GM21526 (cell line): ENCODE measurements around the gene PGBD5.
"Not testable (repeated sequence)": the region's sequence is repeated elsewhere in the genome, so short reads cannot be mapped to it uniquely, and the experiment has no call there.

Experiments
- ATAC-seq: cut with Tn5 transposase; IDR thresholded peaks from one replicate; pipeline ENCODE4 v1.9.1; 2021; ENCODE audit warnings: moderate library complexity; ENCODE audit not compliant: unreplicated experiment, low FRiP score

PGBD5 gene, protein sequence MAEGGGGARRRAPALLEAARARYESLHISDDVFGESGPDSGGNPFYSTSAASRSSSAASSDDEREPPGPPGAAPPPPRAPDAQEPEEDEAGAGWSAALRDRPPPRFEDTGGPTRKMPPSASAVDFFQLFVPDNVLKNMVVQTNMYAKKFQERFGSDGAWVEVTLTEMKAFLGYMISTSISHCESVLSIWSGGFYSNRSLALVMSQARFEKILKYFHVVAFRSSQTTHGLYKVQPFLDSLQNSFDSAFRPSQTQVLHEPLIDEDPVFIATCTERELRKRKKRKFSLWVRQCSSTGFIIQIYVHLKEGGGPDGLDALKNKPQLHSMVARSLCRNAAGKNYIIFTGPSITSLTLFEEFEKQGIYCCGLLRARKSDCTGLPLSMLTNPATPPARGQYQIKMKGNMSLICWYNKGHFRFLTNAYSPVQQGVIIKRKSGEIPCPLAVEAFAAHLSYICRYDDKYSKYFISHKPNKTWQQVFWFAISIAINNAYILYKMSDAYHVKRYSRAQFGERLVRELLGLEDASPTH

DNA sequence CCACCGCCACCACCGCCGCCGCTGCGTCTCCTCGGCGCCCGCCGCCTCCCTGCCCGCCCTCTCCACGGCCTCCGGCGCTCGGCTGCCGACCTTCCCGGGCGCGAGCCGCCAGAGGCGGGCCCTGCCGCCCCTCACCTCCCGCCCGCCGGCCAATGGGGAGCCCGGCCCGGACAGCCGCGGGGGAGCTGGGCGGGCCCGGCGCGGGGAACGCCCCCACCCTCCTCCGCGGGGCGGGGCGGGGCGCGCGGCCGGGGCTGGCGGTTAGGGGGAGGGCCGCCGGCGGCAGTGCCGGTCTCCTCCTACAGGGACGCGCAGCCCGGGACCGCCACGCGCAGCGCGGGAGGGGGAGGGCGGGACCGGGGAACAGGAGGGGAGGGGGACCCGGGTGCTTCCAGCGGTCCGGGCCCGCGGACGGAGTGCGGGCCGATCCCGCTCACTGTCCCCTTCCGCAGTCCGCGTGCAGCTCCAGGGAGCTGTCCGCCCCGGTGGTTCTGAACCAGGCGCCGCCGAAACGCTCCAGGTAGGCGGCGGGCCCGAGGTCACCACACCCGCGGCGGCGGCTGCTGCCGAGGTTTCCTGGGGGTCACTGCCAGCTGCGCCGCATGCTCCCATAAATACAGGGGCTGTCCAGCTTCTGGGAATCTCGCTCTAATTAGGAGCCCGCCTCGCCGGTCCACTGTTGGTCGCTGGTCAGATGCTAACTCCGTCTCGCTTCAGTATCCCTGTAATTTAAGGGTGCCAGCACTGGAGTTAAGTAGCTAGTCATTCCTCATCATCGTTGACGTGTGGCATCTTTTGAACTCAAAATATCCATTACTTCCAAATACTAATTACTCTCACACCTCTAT is at the start of gene PGBD5:
Gene PGBD5, minus strand, starts transcription at position 87 of the 848 bp plus-strand sequence. CDS start 404 bp downstream, outside the sequence.
- peak; percentile 87 for ATAC-seq

DNA sequence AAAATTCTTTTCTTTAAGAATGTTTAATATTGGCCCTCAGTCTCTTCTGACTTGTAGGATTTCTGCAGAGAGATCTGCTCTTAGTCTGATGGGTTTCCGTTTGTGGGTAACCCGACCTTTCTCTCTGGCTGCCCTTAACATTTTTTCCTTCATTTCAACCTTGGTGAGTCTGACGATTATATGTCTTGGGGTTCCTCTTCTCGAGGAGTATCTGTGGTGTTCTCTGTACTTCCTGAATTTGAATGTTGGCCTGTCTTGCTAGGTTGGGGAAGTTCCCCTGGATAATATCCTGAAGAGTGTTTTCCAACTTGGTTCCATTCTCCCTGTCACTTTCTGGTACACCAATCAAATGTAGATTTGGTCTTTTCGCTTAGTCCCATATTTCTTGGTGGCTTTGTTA is 48.8 kb upstream of the PGBD5 start:
- ATAC-seq, result not testable (repeated sequence)

DNA sequence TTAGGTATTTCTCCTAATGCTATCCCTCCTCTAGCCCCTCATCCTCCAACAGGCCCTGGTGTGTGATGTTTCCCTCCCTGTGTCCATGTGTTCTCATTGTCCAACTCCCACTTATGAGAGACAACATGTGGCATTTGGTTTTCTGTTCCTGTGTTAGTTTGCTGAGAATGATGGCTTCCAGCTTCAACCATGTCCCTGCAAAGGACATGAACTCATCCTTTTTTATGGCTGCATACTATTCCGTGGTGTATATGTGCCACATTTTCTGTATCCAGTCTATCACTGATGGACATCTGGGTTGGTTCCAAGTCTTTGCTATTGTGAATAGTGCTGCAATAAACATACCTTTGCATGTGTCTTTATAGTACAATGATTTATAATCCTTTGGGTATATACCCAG is 44.6 kb upstream of the PGBD5 start:
- not testable (repeated sequence) for ATAC-seq

DNA sequence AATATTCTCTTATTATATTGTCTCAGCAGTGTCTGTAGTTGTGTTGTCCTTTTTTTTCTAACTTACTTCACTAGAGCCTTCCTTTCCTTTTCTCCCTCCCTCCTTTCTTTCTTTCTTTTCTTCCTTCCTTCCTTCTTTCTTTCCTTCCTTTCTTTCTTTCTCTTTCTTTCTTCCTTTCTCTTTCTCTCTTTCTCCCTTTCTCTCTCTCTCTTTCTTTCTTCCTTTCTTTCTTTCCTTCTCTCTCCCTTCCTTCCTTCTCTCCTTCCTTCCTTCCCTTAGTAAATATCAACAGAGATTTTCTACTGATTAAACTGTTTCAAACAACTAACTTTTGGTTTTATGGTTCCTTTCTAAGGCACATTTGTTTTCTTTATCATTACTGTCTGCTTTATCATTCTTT is 43.1 kb upstream of the PGBD5 start:
- ATAC-seq, result no peak

DNA sequence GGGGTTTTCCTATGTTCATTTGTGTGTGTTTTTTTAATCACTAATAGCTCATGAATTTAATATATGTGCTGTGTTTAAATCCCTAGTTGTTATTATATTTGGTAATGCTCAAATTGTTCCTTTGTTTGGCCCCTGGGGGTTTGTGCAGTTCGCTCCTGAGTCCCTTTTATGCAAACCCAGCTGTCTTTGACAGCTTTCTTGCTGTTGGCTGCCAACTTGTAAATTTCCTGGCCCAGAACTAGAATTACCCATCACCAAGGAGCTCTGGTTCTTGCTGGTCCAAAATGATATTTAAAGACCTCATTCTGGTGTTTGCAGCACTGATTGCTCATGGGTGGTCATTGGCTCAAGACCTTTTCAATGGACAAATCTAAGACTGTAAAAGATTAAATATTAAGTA is 39.6 kb upstream of the PGBD5 start:
- no peak for ATAC-seq

DNA sequence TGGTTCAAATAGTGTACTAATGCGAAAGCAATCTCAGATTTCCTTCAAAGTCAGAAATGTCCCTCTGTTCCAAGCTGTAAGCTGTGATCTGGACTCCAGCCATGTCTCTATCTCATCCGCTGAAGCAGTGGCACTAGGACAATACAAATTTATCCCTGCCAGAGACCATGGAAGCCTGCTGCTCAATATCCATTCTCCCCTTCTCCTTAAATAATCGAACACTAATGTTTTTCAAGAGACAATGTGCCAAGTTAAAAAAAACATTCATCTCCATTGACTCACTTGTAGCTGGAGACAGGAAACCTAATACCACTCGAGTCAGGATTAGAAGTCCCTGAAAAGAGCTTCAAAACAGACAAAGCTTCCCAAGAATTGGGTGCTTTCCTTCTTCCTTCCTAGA is 38.5 kb upstream of the PGBD5 start:
- ATAC-seq, result no peak

DNA sequence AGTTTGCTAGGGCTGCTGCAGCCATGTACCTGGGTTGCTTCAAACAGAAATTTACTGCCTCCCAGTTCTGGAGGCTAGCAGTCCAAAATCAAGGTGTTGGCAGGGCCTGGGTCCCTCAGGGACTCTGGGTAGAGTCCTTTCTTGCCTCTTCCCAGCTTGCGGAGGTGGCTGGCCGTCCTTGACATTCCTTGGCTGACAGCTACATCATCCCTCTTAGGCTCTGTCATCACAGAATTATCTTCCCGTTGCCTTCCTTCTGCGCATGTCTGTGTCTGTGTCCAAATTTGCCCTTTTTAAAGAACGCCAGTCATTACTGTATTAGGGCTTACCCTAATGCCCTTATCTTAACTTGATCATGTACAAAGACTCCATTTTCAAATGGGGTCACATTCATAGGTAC is 37.6 kb upstream of the PGBD5 start:
- no peak for ATAC-seq

DNA sequence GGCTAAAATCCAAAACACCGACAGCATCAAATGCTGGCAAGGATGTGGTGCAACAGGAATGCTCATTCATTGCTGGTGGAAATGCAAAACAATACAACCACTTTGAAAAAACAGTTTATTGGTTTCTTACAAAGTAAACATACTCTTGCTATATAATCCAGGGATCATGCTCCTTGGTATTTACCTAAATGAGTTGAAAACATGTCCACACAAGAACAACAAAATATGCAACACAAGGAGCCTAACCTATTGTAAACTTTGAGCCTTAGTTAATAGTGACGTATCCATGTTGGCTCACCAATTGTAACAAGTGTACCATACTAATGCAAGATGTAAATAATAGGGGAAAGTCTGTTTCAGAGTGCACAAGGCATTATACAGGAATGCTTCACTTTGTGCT is 37.2 kb upstream of the PGBD5 start:
- no peak for ATAC-seq

DNA sequence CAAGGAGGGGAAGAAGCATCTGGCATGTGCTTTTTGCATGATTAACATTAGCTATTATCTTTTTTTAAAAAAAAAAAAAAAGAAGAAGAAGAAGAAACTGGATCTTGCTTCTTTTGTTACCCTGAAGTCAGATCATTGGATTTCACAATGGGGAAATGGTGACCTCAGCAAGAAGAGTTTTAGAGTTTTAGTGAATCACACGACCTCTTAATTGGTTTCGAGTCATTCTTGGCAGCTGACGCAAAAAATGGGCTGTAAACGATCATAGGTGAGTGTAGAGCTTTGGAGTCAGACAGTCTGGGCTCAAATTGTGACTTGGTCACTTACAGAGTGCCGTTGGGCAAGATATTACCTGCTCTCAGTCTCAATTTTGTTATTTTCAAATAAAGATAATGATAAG is 33.3 kb upstream of the PGBD5 start:
- ATAC-seq, result no peak

DNA sequence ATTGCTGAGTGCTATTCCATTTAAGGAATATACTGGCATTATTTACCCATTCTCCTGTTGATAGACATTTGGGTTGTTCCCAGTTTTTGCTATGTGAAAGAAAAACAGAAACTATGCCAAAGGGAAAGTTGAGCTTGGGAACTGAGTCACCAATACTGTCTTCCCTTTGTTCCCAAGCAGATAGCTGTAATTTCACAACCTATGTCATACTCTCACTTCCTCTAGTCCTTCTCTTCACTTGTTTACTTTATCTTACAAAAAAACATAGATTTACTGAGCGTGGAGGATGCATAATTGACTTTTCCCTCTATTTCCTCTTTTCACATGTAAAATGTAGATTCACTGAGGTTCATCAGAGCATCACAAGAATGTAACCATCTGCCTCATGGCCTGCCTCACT is 32.4 kb upstream of the PGBD5 start:
- ATAC-seq, result no peak

DNA sequence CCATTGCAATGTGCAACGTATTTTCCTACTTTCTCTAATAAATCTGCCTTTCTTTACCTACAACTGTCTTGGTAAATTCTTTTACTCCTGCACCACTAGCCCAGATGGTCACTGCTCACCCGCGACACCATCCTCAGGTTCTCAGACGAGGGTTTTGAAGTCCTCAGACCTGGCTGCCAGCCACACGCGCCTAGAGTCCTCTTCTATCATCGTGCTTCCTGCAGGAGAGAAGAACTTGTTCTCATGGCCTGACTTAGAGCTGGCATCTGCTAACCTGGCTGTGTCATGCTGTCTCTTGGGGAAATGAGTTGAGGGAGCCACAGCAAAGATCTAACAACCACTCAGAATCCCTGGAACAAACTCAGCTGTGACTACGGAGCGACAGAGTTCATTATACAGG is 30.3 kb upstream of the PGBD5 start:
- ATAC-seq, result no peak

DNA sequence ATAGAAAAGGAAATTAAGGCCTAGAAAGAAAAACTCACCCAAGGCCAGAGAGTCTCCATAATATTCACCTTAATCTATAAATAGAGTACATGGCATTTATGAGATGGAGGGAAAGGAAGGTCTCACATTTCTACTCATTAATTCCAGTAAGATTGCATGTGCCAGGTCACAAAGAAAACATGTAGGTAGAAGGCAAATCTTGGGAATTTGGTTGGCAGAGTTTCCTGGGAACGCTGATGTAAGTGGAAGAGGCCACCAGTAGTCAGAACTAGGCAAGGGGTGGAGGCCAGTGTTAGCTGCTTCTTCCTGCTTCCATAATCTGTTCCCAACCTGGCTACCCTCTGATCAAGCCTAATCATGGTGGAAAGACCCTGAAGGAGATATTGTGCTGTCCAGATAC is 29.2 kb upstream of the PGBD5 start:
- no peak for ATAC-seq

DNA sequence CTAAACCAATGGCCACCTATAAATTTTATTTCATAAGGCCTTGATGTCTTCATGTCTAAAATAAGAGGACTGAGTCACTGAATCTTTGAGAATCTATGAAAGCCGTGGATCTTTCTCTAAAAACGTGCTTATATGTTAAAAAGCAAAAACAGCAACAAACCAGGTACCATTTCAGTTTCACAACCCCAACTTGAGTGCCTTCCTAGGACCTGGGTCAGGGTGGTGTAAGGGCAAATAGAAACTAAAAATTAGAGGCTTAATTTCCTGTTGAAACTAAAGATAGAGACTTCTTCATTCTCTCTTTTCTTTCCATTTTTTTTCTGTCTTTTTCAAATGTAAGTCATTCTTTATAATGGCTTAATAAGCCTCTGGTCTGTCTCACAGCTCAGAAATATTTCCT is 27.2 kb upstream of the PGBD5 start:
- ATAC-seq, result no peak

DNA sequence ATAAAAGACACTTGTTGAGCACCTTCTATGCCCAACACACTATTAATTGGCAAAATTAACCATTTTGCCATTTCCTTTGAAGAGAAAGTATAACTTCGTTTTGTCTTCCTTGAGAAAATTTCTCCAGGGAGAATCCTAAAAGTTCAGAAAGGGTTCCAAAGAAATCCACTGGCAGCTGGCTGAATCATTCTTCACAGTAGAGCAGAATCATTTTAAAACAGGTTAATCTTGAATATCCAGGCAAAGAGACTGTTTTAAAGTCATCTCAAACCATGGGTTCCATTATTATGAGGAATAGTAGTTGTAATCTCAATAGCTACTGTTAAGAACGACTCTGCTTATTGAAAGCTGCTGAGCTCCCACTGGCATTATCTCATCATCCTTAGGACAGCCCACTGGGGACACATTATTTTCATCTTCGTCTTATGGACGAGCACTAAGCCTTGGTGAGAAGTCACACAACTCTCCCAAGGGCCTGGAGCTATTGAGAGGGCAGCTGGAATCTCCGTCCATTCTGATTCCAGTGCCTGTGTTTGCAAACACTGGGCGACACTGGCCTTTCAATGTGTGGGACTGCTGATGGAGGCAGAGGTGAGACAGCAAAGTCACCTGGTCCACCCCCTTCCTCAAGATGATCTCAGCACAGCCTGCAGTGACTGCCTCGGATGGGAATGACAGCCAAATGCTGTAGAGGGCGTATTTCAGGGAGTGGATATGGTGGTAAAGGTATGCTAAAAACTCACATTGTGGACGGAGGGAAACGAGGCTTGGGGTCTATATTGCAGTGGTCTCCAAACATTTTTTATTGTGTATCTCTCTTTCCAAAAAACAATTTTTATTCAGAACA is 15.3 kb upstream of the PGBD5 start:
- no peak for ATAC-seq

DNA sequence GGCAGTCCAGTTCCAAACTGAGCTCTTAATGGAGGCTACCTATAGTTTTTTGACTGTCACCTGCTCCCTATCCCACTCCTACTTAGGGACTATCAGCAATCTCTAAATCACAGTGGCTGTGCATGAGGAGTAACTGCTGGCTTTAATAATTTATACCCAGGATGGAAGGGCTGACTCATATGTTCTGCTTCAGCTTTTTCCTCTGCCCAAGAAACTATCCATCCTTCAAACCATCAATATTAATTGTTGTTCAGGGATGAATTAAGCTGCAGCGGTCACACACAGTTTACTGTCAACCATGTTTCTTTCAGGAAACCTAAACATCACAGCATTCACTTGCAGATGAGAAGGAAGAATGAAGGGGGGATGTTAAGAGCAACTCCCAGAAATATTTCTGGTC is 9.0 kb upstream of the PGBD5 start:
- ATAC-seq, result no peak

DNA sequence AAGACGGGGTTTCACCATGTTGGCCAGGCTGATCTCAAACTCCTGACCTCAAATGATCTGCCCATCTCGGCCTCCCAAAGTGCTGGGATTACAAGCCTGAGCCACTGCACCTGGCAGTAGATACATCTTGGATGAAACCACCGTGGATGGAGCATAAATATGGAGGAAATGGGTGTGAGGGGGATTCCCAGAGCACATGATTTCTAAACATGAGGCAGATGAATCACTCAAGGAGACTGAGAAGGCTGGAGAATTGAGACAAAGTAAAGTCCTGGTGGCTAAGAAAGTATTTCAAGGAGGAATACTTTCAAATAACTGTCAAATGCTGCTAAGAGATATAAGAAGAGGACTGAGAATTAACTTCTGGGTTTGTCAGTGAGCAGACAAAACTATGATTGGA is 5.4 kb upstream of the PGBD5 start:
- no peak for ATAC-seq

DNA sequence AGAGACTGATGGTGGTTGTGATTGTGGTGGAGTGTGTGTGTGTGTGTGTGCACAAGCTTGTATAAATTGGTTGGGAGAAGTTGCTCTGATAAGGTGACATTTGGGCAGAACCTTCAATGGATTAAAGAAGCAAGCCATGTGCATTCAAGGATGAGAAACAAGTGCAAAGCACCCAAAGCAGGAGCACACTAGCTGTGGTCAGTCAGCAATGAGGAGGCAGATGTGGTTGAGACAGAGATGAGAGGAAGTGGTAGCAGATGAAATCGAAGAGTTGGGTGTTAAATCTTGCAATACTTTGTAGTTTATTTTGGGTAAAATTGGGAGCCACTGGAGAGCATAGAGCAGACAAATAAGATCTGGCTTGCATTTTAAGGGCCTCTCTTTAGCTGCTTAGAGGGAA is 4.4 kb upstream of the PGBD5 start:
- ATAC-seq, result no peak

DNA sequence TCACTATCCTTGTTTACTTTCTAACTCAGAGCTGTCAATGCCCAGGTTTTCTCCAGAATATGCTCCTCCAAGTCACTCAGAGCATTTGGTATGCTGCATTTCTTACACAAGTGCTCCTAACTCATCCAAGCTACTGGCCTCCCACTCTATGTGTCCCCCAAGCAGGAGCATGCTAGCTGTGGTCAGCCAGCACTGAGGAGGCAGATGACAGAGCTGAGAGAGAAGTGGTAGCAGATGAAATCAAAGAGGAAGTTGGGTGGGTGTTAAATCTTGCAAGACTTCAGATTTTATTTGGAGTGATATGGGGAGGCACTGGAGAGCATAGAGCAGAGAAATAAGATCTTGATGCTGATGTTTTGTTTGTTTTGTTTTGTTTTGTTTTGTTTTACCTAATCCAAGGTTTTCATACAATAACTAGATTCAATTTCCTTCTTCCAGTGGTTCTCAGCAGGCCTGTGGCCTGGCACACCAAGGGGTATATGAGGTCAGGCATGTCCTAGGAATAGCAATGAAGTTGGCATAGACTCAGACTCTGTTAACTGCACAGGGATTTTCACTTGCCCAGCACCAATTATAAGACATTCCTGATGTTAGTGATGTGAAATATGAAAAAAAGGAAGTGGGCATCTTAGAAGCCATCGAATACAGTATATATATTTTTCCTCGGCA is 3.1 kb upstream of the PGBD5 start:
- ATAC-seq, result no peak

DNA sequence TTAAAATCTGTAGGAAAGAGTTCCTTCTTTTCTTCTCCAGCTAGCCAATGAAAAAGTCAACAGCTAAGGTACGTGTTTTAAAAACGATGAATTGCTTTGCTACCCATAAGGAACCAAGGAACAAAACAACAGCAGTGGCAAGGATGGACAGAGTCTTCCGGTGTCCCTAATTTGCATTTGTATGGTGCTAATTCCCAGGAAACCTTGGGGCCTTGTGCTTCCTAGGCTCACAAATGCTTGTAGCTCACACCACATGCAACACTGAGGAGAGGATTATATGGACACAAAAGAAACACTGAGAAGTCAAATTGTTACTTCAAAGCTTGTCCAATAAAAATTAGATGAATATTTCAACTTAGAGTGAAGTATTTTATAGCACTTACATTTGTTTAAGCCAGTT is 1.8 kb upstream of the PGBD5 start:
- no peak for ATAC-seq
